Measurements from ENCODE around the gene ASB1.
"Not testable (repeated sequence)": the region's sequence is repeated elsewhere in the genome, so short reads cannot be mapped to it uniquely, and the experiment has no call there.

ASB1 gene

DNA sequence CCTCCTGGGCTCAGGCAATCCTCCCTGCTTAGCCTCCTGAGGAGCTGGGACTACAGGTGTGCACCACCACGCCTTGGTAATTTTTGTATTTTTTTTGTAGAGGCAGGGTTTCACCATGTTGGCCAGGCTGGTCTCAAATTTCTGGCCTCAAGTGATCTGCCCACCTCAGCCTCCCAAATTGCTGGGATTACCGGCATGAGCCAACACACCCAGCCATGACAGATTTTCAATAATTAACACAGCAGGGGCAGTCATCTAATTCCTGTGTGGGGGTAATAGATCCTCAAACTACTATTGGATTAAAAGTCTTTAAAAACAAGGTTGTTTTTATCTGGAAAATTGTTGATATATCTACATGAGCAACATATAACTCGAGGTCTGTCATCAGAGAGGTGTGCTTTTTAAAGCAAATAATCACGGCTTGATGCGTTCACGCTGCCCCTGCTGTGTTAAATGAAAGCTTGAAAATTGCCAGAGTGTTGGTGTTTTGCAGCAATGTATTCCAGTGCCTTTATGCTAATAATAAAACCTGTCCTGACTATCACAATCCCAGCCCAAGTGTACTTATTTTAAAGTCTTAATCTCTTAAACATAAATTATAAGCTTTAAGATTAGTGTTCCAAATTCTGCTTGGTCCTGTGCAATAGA is 35.6 kb upstream of the ASB1 start:
- Mint-ChIP-seq H3K9me3 (no peaks in the 10 kb centered on the region), H3K27me3 (ENCODE audit: low read depth) (no peaks in the 10 kb centered on the region), H3K27ac (no peak overlapping the region), H3K4me3 (no peak overlapping the region), H3K4me1 (ENCODE audit: low read depth) (peaks cover 9% of the 10 kb centered on the region), H3K36me3 (ENCODE audit: low read depth) (no peaks in the 10 kb centered on the region)
- no peak for DNase-seq (ENCODE audit: low spot score)

DNA sequence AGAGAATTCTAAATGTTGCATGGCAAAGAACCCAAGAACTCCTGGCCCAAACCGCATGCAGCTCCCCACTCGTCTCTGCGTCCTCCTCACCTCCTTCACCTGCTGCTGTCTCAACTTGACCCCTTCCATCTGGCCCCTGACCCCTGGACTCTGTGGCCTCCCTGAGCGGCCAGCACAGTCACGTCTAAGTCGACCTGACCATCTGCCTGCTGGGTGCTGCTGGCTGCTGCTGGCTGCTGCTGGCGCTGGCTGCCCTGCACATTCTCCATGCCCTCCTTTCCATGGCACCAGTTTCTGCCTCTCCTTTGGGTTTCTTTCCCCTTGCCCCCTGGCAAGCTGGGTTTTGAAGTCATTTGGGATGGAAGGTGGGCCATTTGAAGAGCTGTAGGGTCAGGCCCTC is 30.1 kb upstream of the ASB1 start:
- H3K9me3 Mint-ChIP-seq, result no peaks in the 10 kb centered on the region
- DNase-seq (ENCODE audit: low spot score), result no peak
- H3K4me1 Mint-ChIP-seq (ENCODE audit: low read depth), result peaks cover 3% of the 10 kb centered on the region
- H3K27ac Mint-ChIP-seq, result no peak overlapping the region
- no peaks in the 10 kb centered on the region for H3K36me3 Mint-ChIP-seq (ENCODE audit: low read depth)
- no peak overlapping the region for H3K4me3 Mint-ChIP-seq
- no peaks in the 10 kb centered on the region for H3K27me3 Mint-ChIP-seq (ENCODE audit: low read depth)

DNA sequence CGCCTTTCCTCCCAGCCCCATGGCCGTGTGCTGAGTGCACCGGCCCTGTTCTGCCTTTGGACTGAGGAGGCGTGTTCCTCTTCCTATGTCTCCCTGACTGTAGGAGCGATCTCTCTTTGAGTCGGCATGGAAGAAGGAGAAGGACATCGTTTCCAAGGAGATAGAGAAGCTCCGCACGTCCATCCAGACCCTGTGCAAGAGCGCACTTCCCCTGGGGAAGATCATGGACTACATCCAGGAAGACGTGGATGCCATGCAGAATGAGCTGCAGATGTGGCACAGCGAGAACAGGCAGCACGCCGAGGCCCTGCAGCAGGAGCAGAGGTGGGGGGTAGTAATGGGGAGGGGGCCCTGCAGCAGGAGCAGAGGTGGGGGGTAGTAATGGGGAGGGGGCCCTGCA is 29.4 kb upstream of the ASB1 start:
- Mint-ChIP-seq H3K27ac (no peak overlapping the region), H3K27me3 (ENCODE audit: low read depth) (no peaks in the 10 kb centered on the region), H3K9me3 (no peaks in the 10 kb centered on the region), H3K4me3 (no peak overlapping the region), H3K4me1 (ENCODE audit: low read depth) (peaks cover 3% of the 10 kb centered on the region), H3K36me3 (ENCODE audit: low read depth) (no peaks in the 10 kb centered on the region)
- no peak for DNase-seq (ENCODE audit: low spot score)

DNA sequence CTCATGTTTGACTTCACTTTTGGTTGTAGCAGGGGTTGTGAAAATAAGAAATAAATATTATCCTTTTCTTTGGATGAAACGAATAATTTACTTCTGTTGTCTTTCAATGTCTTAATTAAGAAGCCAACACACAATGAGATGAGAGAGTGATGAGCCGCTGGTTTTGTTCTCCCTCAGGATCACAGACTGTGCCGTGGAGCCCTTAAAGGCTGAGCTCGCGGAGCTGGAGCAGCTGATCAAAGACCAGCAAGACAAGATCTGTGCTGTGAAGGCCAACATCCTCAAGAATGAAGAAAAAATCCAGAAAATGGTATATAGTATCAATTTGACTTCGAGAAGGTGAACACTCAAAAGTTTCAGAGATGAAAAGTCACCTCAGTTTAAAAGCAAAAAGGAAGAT is 28.1 kb upstream of the ASB1 start:
- H3K27ac Mint-ChIP-seq, result no peak overlapping the region
- H3K4me1 Mint-ChIP-seq (ENCODE audit: low read depth), result peaks cover 3% of the 10 kb centered on the region
- H3K9me3 Mint-ChIP-seq, result no peaks in the 10 kb centered on the region
- H3K36me3 Mint-ChIP-seq (ENCODE audit: low read depth), result no peaks in the 10 kb centered on the region
- no peaks in the 10 kb centered on the region for H3K27me3 Mint-ChIP-seq (ENCODE audit: low read depth)
- no peak for DNase-seq (ENCODE audit: low spot score)
- H3K4me3 Mint-ChIP-seq, result no peak overlapping the region

DNA sequence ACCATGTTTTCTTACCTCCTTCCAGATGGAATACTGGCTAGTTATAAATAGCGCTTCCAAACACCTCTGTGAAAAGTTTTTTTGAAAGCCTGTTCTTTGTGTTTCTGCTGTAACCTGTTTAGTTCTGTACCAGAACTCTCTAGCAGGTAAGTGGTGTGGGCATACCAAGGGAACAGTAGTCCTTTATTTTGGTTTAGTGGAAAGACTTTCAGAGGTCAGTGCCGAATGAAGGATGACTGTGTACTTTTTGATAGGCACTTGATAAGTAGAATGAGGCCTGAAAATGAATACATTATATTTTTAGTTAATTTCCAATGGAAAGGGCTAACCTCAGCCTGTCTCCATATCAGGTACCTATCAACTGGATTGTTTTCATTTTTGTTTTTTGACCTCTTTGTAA is 27.6 kb upstream of the ASB1 start:
- Mint-ChIP-seq H3K36me3 (ENCODE audit: low read depth) (no peaks in the 10 kb centered on the region), H3K9me3 (no peaks in the 10 kb centered on the region), H3K4me3 (no peak overlapping the region), H3K27me3 (ENCODE audit: low read depth) (no peaks in the 10 kb centered on the region), H3K4me1 (ENCODE audit: low read depth) (peaks cover 3% of the 10 kb centered on the region), H3K27ac (no peak overlapping the region)
- DNase-seq (ENCODE audit: low spot score), result no peak

DNA sequence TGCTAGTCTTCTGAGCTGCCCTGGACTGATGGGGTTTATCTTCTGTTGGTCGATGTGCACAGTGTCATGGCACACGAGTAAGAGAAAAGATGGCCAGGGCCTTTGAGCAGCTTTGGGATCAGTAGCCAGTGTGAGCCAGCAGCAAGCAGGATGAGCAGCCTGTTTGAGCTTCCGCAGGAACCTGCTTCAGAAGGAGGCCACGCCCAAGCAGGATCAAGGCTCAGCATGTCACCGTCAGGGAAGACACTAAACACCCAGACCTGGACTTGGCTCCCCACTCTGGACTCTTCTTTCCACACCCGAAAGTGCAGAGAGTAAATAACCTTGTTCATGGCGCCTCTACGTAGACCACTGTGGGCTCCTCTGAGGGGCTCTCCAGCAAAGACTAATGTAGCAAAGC is 25.2 kb upstream of the ASB1 start:
- Mint-ChIP-seq H3K9me3 (no peaks in the 10 kb centered on the region), H3K27me3 (ENCODE audit: low read depth) (no peaks in the 10 kb centered on the region), H3K27ac (no peak overlapping the region), H3K4me3 (no peak overlapping the region), H3K36me3 (ENCODE audit: low read depth) (no peaks in the 10 kb centered on the region), H3K4me1 (ENCODE audit: low read depth) (no peaks in the 10 kb centered on the region)
- no peak for DNase-seq (ENCODE audit: low spot score)

DNA sequence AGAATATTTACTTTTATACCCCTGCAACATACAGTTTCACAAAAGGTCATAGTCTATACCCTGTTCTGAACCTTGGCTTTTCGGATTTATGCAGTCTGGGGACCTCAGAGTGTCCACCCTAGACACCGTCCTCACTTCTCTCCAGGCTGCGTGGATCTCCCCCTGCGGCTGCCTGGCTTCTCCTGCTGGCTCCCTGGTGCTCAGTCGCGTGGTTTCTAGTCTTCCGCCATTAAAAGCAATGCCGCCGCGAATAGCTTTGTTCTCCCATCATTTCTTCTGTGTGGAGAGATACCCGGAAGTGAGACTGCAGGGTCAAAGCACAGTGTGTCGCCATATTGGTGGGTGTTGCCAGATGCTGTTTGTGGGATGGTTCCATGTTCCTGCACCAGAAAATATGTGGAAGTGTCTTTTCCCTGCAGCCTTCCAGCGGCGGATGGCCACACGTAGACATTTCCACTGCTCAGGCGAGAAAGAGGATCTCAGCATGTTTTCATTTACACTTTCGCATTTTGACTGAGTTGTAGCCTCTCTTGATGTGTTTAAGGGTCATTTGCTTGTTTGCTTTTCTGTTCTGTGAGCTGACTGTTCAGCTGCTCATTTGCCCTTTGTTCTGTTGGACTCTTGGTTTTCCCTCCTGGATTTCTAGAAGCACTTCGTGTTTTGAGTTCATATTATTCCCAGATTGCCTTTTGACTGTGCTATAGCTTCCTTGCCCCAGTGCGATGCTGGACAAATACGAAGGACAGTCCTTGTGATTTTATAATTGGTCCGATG is 22.9 kb upstream of the ASB1 start:
- Mint-ChIP-seq H3K36me3 (ENCODE audit: low read depth) (no peaks in the 10 kb centered on the region), H3K27ac (no peak overlapping the region), H3K4me3 (no peak overlapping the region), H3K9me3 (no peaks in the 10 kb centered on the region), H3K27me3 (ENCODE audit: low read depth) (no peaks in the 10 kb centered on the region), H3K4me1 (ENCODE audit: low read depth) (no peaks in the 10 kb centered on the region)
- DNase-seq (ENCODE audit: low spot score), result no peak

DNA sequence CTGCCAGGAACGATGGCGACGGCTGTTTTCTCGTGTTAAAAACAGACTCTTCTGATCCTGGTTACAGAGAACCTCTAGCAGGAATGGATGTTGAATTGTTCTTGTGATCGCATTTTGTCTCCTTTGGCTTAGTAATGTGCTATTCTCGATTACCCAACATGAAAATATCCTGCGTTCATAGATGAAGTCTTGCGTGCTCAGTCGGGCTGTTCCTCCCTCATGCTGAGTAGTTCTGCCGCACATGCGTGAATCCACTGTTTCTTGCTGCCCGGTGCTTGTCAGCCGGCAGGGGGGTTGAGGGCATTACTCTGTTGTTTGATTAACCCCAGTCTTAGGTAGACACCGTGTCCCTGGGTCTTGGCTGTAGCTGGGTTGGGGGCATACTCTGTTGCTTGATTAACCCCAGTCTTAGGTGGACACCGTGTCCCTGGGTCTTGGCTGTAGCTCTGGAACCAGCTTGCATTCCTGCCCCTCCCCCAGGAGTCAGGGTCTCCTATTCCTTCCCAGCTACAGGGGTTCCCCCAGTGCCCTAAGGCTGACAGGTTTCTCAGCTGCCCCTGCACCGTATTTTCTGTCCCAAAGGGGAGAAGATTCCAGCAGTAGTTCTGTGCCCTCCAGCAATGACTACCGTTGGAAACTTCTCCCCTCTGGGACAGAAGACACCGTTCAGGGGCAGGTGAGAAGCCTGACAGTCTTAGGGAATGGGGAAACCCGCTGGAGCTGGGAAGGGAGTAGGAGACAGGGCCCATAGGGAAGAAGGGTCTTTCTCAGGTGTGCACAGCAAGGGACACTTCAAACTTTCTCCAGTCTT is 22.1 kb upstream of the ASB1 start:
- Mint-ChIP-seq H3K27ac (no peak overlapping the region), H3K4me3 (no peak overlapping the region), H3K9me3 (no peaks in the 10 kb centered on the region), H3K36me3 (ENCODE audit: low read depth) (no peaks in the 10 kb centered on the region), H3K27me3 (ENCODE audit: low read depth) (no peaks in the 10 kb centered on the region), H3K4me1 (ENCODE audit: low read depth) (no peaks in the 10 kb centered on the region)
- no peak for DNase-seq (ENCODE audit: low spot score)

DNA sequence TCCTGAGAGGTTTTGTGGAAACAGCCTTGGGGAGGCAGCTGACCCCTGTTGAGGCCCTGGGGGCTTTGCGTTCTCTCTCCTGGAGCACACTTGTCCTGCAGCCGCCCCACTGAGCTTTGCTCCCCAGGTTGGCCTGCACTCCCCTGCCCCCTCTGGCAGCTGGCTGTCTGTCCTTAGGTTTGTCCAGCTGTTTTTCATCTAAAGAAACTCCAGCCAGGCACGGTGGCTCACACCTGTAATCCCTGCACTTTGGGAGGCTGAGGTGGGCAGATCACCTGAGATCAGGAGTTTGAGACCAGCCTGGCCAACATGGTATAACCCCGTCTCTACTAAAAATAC is 21.5 kb upstream of the ASB1 start:
- not testable (repeated sequence) for H3K27me3 Mint-ChIP-seq (ENCODE audit: low read depth); H3K36me3 Mint-ChIP-seq (ENCODE audit: low read depth); H3K27ac Mint-ChIP-seq; H3K4me1 Mint-ChIP-seq (ENCODE audit: low read depth); H3K4me3 Mint-ChIP-seq; DNase-seq (ENCODE audit: low spot score); H3K9me3 Mint-ChIP-seq

DNA sequence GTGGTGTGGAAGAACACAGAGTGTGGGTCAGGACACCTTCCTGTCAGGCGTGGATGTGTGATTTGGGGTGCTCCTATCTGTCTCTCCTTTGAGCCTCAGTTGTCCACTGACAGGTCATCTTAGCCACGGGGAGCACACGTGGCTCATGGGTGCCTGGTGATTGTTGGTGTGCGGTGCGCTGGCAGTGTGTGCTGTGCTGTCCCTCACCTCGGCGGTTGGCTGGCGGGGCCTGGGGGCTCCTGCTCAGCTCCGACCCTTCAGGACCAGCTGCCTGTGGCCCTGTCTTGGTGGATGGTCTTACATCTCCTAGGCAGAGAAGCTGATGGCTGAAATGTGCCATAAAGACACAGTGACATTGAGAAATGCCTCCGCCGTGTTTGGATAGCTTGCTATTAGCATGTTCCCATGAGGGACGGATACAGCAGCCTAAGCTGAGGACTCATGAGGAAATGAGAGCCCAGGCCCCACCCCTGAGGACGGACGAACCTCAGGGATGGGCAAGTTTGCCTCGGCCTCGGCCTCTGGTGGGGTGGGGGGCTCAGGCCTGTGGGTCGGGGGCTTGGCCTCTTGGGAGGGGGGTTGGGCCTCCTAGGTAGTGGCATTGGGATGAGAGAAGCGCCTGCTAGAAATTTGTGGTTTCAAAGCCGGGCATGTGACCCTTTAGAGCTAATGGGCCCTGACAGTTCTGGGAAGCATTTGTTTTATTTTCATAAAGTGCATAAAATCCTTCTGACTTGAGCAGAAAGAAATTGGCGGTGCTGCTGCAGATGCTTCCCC is 20.3 kb upstream of the ASB1 start:
- no peak for DNase-seq (ENCODE audit: low spot score)
- no peaks in the 10 kb centered on the region for H3K36me3 Mint-ChIP-seq (ENCODE audit: low read depth)
- H3K4me3 Mint-ChIP-seq, result no peak overlapping the region
- H3K27me3 Mint-ChIP-seq (ENCODE audit: low read depth), result no peaks in the 10 kb centered on the region
- no peaks in the 10 kb centered on the region for H3K4me1 Mint-ChIP-seq (ENCODE audit: low read depth)
- no peak overlapping the region for H3K27ac Mint-ChIP-seq
- no peaks in the 10 kb centered on the region for H3K9me3 Mint-ChIP-seq

DNA sequence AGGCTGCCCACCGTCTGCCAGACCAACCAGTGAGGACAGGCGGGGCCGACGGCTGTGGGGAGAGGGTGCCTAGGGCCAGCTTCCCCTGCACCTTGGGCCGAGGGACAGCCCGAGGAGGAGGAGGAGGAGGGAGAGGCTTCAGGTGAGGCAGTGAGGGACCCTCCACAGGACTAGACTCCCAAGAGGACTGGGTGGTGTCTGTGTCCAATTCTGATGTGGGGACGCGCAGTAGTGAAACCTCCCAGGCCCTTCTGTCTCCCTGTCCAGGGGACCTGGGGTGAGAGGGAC is 19.8 kb upstream of the ASB1 start:
- Mint-ChIP-seq H3K27me3 (ENCODE audit: low read depth) (no peaks in the 10 kb centered on the region), H3K9me3 (no peaks in the 10 kb centered on the region), H3K4me3 (no peak overlapping the region), H3K27ac (no peak overlapping the region), H3K36me3 (ENCODE audit: low read depth) (no peaks in the 10 kb centered on the region), H3K4me1 (ENCODE audit: low read depth) (no peaks in the 10 kb centered on the region)
- no peak for DNase-seq (ENCODE audit: low spot score)

DNA sequence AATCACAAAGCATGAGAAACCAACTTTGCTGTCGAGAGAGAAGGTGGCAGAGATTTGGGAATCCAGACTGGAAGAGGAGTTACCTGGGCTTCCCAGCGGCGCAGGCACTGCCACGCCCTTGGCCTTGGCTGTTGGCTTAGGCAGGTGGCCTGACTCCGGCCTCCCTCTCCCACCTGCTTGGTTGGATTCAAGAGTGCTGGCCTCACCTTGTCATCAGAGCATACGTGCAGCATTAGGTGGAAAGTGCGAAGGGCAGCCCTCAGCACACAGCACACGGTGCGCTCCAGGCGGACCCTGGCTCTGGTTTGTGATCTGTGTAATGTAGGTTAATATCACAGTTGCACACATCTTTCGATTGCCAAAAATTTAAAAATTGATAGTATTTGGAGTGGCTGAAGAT is 19.2 kb upstream of the ASB1 start:
- Mint-ChIP-seq H3K9me3 (no peaks in the 10 kb centered on the region), H3K27me3 (ENCODE audit: low read depth) (no peaks in the 10 kb centered on the region), H3K4me1 (ENCODE audit: low read depth) (no peaks in the 10 kb centered on the region), H3K4me3 (no peak overlapping the region), H3K27ac (no peak overlapping the region), H3K36me3 (ENCODE audit: low read depth) (no peaks in the 10 kb centered on the region)
- no peak for DNase-seq (ENCODE audit: low spot score)

DNA sequence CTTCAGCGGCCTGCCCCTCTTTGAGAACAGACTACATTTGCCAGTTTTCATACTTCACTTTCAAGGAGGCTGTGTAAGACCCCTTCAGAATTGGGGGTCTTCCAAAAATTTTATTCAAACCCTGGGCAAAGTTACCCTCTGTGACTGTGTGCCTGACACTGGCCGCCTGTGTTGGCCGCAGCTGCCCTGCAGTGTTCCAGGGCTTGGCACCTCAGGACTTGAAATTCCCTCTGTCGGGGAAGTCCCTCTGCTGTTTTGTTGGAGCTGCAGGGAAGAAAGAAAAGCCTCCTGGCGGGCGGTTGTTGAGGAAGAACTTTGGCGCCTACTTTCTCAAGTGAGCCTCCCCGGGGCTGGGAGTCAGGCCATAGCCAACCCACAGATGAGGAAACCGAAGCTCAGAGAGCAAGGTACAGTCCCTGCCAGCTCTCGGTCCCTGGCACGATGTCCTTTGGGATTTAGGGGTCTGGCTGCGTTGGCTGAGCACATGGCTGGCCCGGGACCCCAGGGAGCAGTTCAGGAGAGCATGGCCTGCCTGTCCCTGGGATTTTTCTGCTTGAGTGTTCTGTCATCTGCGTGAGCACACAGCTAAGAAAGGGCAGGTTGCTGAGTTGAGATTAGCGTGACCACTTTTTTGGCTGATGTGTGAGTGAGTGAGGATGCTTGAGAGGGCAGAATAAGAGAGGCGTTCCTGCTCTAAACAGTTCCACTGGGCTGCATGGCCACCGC is 17.9 kb upstream of the ASB1 start:
- Mint-ChIP-seq H3K27me3 (ENCODE audit: low read depth) (no peaks in the 10 kb centered on the region), H3K4me1 (ENCODE audit: low read depth) (no peaks in the 10 kb centered on the region), H3K36me3 (ENCODE audit: low read depth) (no peaks in the 10 kb centered on the region), H3K9me3 (no peaks in the 10 kb centered on the region), H3K27ac (no peak overlapping the region), H3K4me3 (no peak overlapping the region)
- no peak for DNase-seq (ENCODE audit: low spot score)
